Ectodermal cell (in vitro differentiated cells): ENCODE data around the gene KDM4B.

Experiments
- H3K27ac ChIP-seq: 2 replicates; pipeline ENCODE4 v1.7.0; 2013; ENCODE audit warnings: mild to moderate bottlenecking, low read depth, low read length; ENCODE audit not compliant: insufficient read depth, poor library complexity, severe bottlenecking
- H3K27me3 ChIP-seq: 2 replicates; pipeline ENCODE4 v1.7.0; 2013; ENCODE audit warnings: mild to moderate bottlenecking, low read length; ENCODE audit not compliant: insufficient read depth, control insufficient read depth, poor library complexity, severe bottlenecking
- H3K36me3 ChIP-seq: one replicate; pipeline ENCODE4 v1.7.0; 2013; ENCODE audit warnings: low read length; ENCODE audit not compliant: control insufficient read depth, insufficient read depth
- H3K4me1 ChIP-seq: one replicate; pipeline ENCODE4 v1.7.0; 2013; ENCODE audit warnings: low read length; ENCODE audit not compliant: control insufficient read depth, insufficient read depth
- H3K4me3 ChIP-seq: 2 replicates; pipeline ENCODE4 v1.7.0; 2013; ENCODE audit warnings: low read depth, low read length, control low read depth; ENCODE audit not compliant: insufficient read depth
- H3K9me3 ChIP-seq: 2 replicates; pipeline ENCODE4 v1.7.0; 2013; ENCODE audit warnings: mild to moderate bottlenecking, low read length, moderate library complexity; ENCODE audit not compliant: control insufficient read depth
- WGBS, 2 experiments: methylation state at CpG; one replicate each; pipeline ENCODE4 v1.1.7; 2013; ENCODE audit warnings: missing lambda C conversion rate in 2 of 2; 5-methylcytosine and 5-hydroxymethylcytosine counted together

KDM4B gene

DNA sequence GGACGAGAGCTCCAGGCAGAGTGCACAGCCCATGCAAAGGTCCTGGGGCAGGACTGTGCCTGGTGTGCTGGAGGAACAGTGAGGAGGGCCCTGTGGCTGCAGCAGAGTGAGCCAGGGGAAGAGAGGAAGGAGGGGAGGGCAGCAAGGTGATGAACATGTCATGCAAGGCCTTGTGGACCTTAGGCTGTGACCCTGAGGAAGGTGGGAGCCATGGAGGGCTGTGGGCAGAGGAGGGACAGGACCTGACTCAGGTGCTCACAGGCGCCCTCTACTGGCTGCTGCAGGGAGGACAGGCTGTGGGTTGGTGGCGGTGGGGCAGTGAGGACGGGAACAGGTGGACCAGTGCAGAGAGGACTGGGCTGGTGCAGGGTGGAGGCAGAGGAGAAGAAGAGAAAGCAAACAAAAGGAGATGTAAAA, 201.4 kb downstream of the KDM4B start:
- 73% methylated on average over 4 of the region's 4 CpGs for WGBS, 2 experiments
- Histone ChIP-seq H3K9me3 (no peaks in the 10 kb centered on the region), H3K36me3 (no peaks in the 10 kb centered on the region), H3K27me3 (no peaks in the 10 kb centered on the region), H3K27ac (no peak overlapping the region), H3K4me3 (no peak overlapping the region), H3K4me1 (no peaks in the 10 kb centered on the region)

DNA sequence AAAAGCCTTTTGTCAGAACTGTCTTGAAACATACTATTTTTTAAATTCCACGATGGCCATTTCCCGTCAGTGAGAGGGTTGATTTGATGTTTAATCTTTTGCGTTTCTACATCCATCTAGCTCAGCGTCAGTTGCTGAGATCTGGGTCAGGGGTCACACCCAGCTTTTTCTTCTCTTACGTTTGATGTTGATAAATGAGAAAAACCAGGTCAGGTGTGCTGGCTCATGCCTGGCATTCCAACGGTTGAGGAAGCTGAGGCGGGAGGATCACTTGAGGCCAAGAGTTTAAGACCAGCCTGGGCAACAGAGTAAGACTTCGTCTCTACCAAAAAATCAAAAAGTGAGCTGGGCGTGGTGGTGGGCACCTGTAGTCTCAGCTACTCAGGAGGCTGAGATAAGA, 202.8 kb downstream of the KDM4B start:
- WGBS, 2 experiments: 88 to 89% methylated on average over 9 of the region's 9 CpGs

DNA sequence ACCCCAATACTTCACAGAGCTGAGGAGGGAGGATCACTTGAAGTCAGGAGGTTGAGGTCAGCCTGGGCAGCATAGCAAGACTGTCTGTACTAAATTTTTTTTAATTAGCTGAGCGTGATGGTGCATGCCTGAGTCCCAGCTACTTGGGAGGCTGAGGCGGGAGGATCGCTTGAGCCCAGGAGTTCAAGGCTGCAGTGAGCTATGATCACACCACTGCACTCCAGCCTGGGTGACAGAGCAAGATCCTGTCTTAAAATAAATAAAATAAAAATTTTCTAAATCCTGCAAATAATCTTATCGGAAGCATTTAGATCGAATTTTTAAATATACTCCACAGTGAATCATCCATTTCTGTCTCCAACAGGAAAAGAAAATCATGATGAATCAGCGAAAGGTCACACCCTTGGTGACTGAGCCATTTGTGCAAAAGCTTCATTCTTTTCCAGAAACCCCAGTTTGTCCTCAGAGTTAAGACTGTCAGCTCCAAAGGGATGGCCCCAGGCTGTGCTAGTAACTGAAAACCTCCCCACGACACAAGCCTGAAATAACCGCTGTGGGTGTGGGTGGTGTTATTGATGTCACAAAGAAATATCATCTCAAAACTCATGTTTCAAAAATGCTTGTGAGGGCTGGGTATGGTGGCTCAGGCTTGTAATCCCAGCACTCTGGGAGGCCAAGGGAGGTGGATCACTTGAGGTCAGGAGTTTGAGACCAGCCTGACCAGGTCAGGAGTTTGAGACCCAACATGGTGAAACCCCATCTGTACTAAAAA, 204.1 kb downstream of the KDM4B start:
- no peak overlapping the region for H3K4me3 ChIP-seq
- H3K36me3 ChIP-seq: no peaks in the 10 kb centered on the region
- no peaks in the 10 kb centered on the region for H3K9me3 ChIP-seq
- H3K27ac ChIP-seq: no peak overlapping the region
- H3K4me1 ChIP-seq: no peaks in the 10 kb centered on the region
- H3K27me3 ChIP-seq: no peaks in the 10 kb centered on the region
- WGBS, 2 experiments: 93% methylated on average over 6 to 8 of the region's 8 CpGs

More for the DNA sequence above, 202.8 kb downstream of the KDM4B start:
- Histone ChIP-seq H3K36me3 (no peaks in the 10 kb centered on the region), H3K9me3 (no peaks in the 10 kb centered on the region), H3K4me3 (no peak overlapping the region), H3K27ac (no peak overlapping the region), H3K27me3 (no peaks in the 10 kb centered on the region), H3K4me1 (no peaks in the 10 kb centered on the region)

DNA sequence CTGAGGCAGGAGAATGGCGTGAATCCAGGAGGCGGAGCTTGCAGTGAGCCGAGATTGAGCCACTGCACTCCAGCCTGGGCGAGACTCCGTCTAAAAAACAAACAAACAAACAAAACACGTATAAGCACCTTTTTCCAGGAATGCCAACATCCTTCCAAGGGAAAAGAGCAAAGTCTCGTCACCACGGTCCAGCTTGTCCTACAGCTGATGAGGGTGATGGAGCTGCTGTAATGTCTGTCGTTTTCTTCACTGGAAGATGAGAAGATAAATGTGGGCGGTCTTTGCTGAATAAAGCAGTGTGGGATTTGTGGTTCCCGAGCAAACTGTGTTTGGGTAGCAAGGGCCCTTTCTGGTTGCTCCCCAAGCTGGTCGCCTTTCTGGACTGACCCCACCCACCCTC, 205.1 kb downstream of the KDM4B start:
- Histone ChIP-seq H3K36me3 (no peaks in the 10 kb centered on the region), H3K27ac (no peak overlapping the region), H3K4me3 (no peak overlapping the region), H3K27me3 (no peaks in the 10 kb centered on the region), H3K4me1 (no peaks in the 10 kb centered on the region), H3K9me3 (no peaks in the 10 kb centered on the region)
- 84 to 89% methylated on average over 12 of the region's 12 CpGs for WGBS, 2 experiments

DNA sequence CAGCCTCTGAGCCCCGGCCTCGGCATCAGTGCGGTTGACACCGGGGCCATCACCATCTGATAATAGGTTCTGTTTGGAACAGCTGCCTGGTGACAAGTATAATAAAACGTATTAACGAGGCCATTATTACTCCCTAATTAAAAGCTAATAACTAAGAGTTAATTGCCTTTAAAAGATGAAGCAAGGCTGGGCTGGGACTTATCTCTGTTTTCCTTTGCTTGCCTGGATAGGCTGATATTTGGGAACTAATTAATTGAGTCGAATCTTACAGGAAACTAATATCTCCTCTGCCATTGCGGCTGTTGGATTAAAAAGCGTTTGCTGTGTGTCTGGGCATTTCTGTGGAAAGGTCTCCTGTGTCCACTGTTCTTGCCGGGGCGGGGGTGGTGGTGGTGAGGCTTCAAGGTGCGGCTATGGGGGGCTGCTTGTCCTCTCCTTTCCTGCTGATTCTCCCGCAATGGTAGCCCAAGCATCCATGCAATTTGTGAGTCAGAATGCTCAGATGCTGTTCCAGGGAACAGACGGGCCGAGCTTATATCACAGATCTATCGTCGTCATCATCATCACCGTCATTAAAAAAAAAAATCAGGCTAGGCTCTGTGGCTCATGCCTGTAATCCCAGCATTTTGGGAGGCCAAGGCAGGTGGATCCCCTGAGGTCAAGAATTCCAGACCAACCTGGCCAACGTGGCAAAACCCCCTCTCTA, 209.0 kb downstream of the KDM4B start:
- 92 to 94% methylated on average over 19 of the region's 19 CpGs for WGBS, 2 experiments
- Histone ChIP-seq H3K4me1 (no peaks in the 10 kb centered on the region), H3K27ac (no peak overlapping the region), H3K9me3 (no peaks in the 10 kb centered on the region), H3K36me3 (no peaks in the 10 kb centered on the region), H3K4me3 (no peak overlapping the region), H3K27me3 (no peaks in the 10 kb centered on the region)

DNA sequence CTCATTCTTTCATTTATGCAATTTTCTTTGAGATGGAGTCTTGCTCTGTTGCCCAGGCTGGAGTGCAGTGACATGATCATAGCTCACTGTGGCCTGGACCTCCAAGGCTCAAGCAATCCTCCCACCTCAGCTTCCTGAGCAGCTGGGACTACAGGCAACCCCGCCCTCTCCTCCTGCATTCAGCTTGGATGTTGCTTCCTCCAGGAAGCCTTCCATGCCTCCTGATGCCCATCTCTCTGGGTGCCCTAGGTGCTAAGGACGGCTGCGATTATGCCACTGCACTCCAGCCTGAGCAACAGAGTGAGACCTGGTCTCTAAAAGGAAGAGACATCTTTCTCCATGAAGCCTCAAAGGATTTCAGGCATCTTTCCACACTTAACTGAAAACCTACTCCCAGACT, 209.9 kb downstream of the KDM4B start:
- Histone ChIP-seq H3K27ac (no peak overlapping the region), H3K4me3 (no peak overlapping the region), H3K4me1 (no peaks in the 10 kb centered on the region), H3K36me3 (no peaks in the 10 kb centered on the region), H3K27me3 (no peaks in the 10 kb centered on the region), H3K9me3 (no peaks in the 10 kb centered on the region)
- WGBS, 2 experiments: 89 to 96% methylated on average over 3 of the region's 3 CpGs

DNA sequence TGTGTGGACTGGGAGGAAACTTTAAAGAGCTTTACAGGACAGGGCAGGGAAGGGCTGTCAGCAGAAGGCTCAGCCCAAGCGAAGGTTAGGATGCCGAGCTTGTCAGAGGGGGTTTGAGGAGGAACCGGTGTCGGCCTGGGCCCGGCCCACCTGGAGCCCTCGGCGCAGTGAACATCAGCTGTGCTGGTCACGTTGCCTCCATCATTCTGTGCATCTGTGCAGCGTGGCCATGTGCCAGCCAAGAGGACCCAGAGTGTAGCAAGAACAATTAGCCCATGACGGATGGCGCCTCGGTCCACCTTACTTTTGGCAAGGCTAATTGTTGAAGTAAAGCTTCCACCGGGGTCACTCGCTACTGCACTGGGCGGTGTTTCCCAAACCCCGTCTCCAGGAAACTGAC, 210.3 kb downstream of the KDM4B start:
- Histone ChIP-seq H3K27me3 (no peaks in the 10 kb centered on the region), H3K4me1 (no peaks in the 10 kb centered on the region)

DNA sequence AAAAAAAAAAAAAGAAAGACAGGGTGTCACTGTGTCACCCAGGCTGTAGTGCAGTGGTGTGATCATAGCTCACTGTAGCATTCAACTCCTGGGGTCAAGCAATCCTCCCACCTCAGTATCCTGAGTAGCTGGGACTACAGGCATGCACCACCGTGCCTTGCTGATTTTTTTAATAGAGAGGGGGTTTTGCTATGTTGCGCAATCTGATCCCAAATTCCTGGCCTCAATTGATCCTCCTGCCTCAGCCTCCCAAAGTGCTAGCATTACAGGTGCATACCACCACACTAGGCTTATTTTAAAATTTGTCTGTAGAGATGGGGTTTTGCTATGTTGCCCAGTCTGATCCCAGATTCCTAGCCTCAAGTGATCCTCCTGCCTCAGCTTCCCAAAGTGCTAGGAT, 212.4 kb downstream of the KDM4B start:
- no peaks in the 10 kb centered on the region for H3K36me3 ChIP-seq
- no peaks in the 10 kb centered on the region for H3K27me3 ChIP-seq
- 93 to 100% methylated on average over 2 of the region's 2 CpGs for WGBS, 2 experiments
- H3K4me1 ChIP-seq: no peaks in the 10 kb centered on the region
- no peaks in the 10 kb centered on the region for H3K9me3 ChIP-seq
- H3K27ac ChIP-seq: no peak overlapping the region
- H3K4me3 ChIP-seq: no peak overlapping the region

More for the DNA sequence above, 210.3 kb downstream of the KDM4B start:
- Histone ChIP-seq H3K36me3 (no peaks in the 10 kb centered on the region), H3K27ac (no peak overlapping the region), H3K9me3 (no peaks in the 10 kb centered on the region), H3K4me3 (no peak overlapping the region)
- WGBS, 2 experiments: 93 to 94% methylated on average over 16 of the region's 16 CpGs

DNA sequence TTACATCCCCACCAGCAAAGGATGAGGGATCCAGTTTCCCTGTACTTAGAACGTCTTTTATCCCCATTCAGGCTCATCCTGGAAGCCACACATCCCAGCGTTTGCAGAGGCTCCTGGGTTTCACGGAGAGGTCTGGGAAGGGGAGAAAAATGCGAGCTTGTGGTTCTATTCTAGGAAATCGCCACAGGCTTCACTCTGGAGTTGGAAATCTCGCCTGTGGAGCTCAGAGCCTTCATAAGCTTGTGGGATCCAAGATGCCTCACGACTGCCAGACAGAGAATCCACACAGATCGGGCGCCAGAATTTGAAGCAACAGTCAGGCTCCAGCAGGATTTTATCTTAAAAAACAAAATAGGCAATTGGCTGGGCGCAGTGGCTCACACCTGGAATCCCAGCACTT, 213.8 kb downstream of the KDM4B start:
- no peaks in the 10 kb centered on the region for H3K36me3 ChIP-seq

DNA sequence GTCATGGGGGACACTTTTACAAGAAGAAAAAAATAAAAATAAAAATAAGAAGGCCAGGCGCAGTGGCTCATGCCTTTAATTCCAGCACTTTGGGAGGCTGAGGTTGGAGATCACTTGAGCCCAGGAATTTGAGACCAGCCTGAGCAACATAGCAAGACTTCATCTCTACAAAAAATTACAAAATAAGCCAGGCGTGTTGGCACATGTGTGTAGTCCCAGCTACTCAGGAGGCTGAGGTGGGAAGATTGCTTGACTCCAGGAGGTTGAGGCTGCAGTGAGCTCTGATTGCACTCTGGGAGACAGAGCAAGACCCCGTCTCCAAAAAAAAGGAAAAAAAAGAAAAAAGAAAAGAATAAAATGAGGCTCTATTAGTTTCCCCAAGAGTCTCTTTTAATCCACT, 214.7 kb downstream of the KDM4B start:
- Histone ChIP-seq H3K4me1 (no peaks in the 10 kb centered on the region), H3K27ac (no peak overlapping the region), H3K27me3 (no peaks in the 10 kb centered on the region), H3K36me3 (no peaks in the 10 kb centered on the region), H3K4me3 (no peak overlapping the region), H3K9me3 (no peaks in the 10 kb centered on the region)
- WGBS, 2 experiments: 92 to 95% methylated on average over 3 of the region's 3 CpGs

More for the DNA sequence above, 213.8 kb downstream of the KDM4B start:
- Histone ChIP-seq H3K4me3 (no peak overlapping the region), H3K4me1 (no peaks in the 10 kb centered on the region), H3K9me3 (no peaks in the 10 kb centered on the region), H3K27ac (no peak overlapping the region), H3K27me3 (no peaks in the 10 kb centered on the region)
- WGBS, 2 experiments: 82 to 86% methylated on average over 10 of the region's 10 CpGs
